HG02973 (cell line): Measurements from ENCODE around the gene PTBP1.

Source experiments
- ATAC-seq: cut with Tn5 transposase; IDR thresholded peaks from one replicate; pipeline ENCODE4 v1.9.1; 2021; ENCODE audit warnings: moderate library complexity; ENCODE audit not compliant: unreplicated experiment

Gene PTBP1

GRCh38 chr19:772063-772462 is 25.2 kb upstream of the PTBP1 start:
- ATAC-seq = no peak

- no peak for ATAC-seq
Observed at GRCh38 chr19:772730-773436, 24.4 kb upstream of the PTBP1 start.

DNA sequence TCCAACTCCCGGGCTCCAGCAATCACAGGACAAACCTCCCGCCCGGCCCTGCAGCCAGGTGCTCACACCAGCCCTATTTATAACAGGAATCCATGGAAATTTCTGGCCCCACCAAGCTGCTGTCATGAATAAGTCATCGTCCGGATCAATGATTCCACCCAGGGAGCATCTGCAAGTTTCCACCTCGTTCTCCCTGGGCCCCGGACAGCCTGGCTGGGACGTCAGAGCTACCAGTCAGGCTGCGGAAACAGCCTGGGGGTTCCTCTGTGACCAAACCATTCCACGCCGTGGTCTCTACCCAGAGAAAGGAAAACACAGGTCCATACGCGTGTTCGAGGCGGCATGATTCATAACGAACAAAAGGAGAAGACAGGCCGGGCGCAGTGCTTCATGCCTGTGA is 20.7 kb upstream of the PTBP1 start:
- no peak for ATAC-seq

GRCh38 chr19:778910-779653 is 18.2 kb upstream of the PTBP1 start:
- no peak for ATAC-seq

GRCh38 chr19:780935-781334 is 16.3 kb upstream of the PTBP1 start:
- ATAC-seq = no peak

DNA sequence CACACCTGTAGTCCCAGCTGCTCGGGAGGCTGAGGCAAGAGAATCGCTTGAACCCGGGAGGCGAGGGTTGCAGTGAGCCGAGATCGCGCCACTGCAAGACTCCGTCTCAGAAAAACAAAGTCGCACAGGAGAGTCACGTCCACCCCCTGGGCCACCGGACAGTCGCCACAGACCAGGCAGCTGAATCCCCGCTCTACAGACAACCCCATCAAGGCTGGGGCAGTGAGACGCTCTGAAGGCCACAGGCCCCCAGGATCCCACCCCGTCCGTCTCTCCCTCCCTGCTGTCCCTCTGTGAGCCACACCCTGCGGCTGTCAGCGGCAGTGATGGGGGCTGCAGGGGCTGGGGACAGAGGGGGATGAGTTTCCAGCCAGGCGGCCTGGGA is 15.5 kb upstream of the PTBP1 start:
- no peak for ATAC-seq

DNA sequence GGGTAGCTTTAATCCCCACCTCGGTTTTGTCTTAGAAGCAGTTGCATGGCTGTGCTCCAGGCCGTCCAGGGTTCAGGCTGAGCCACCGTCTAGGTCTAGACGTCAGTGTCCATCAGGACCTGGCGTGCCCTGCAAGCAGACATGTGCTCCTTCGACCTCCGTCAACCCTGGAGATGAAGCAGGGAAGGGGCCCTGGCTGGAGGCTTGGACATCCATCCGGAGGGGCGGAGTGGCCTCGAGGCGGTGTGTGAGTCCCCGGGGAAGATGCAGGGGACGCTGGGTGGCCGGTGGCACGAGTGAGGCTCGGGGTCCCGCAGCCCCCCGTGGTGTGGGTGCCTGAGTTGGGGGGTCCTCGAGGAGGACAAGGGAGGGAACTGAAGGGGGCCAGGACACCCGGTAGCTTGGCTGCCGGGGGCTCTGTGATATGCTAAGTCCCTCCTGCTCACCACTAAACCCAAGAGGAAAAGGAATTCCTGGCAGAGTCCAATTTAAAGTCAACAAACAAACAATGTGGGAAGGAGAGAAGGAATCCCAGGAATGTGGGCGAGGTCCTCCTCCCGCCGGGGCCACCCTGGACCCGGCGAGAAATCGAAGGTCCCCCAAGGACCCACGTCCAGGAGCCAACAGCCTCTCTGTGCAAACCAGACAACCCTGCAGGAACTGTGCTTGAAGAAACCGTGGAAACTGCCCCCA is 14.9 kb upstream of the PTBP1 start:
- no peak for ATAC-seq

GRCh38 chr19:782878-783668 is 14.2 kb upstream of the PTBP1 start:
- ATAC-seq = no peak

DNA sequence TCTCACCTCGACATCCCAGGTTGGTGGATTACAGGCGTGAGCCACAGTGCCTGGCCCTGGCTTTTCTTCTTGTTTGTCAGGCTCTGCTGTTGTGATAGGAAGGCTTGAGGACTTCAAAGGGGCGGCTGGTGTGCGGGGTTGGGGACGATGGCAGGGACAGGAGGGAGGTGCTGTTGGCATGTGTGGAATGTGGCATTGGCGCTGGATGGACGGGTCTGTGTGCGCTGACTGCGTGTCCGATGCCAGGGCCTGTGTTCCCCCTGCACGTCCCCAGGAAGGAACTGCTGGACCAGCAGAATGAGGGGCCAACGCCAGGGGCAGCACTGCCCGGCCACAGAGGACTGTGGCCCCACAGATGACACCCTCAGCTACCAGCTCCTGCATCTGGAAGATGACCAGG is 12.7 kb upstream of the PTBP1 start:
- no peak for ATAC-seq

DNA sequence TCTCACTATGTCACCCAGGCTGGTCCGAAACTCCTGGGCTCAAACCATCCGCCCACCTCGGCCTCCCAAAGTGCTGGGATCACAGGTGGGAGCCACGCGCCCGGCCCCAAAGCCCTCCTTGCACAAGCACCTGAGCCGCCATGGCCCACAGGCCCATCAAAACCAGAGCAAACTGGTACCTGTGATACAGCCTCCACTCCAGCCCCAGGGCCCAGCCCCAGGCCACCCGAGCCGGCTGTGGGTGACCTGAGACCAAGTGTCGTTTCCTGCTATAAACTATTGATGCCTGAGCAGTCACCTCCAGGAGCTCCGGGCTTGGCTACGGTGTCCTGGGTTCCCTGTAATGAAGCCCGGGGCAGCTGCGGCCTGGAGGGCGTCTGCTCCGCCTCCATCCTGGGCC is 9.7 kb upstream of the PTBP1 start:
- ATAC-seq = no peak

- no peak for ATAC-seq
Observed at GRCh38 chr19:788686-788982, 8.6 kb upstream of the PTBP1 start.

DNA sequence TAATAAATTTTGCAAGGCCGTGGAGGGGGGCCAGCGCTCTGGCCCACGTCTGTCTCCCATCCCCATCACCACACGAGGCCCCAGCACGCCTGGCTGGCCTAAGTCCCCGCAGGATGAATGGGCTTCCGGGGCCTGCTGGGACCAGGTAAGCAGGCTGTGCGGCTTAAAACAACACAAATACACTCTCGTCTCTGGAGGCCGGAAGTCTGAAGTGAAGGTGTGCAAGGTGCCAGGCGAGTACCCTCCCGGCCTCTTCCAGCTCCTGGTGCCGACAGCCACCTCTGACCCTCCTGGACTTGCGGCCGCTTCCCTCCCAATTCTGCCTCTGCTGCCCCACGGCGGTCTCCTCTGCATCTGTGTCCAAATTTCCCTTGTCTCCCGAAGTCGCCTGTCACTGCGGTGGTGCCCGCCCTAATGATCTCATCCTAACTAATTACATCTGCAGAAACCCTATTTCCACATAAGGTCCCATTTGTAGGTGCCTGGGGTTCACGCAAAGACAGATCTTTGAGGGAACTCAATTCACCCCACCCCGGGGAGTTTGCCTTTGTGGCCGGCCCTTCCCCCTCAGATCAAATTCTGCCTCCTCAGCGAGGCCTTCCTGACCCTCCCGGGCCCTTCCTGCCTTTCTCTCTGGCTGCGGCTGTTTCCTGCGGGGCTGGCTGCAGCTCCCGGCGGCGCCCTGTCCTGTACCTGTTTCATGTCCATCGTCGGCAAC is 8.1 kb upstream of the PTBP1 start:
- no peak for ATAC-seq

GRCh38 chr19:789701-790060 is 7.6 kb upstream of the PTBP1 start:
- no peak for ATAC-seq

DNA sequence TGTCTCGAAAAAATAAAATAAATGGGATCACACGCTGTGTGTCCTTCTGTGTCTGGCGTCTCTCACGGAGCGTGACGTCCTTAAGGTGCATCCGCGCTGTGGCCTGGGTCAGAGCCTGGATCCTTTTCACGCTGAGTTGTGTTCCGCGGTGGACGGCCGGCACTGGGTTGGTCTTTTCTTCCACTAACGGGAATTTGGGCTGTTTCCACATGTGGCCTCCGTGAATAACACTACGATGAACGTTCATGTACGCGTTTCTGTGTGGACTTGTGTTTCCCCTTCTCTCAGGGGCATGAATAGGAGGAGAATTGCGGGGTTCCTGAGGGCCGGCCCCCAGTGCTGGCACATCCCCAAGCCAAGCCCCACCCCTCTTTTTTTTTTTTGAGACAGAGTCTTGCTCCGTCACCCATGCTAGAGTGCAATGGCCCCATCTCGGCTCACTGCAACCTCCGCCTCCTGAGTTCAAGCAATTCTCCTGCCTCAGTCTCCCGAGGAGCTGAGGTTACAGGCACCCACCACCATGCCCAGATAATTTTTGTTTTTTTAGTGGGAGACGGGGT is 6.2 kb upstream of the PTBP1 start:
- no peak for ATAC-seq

DNA sequence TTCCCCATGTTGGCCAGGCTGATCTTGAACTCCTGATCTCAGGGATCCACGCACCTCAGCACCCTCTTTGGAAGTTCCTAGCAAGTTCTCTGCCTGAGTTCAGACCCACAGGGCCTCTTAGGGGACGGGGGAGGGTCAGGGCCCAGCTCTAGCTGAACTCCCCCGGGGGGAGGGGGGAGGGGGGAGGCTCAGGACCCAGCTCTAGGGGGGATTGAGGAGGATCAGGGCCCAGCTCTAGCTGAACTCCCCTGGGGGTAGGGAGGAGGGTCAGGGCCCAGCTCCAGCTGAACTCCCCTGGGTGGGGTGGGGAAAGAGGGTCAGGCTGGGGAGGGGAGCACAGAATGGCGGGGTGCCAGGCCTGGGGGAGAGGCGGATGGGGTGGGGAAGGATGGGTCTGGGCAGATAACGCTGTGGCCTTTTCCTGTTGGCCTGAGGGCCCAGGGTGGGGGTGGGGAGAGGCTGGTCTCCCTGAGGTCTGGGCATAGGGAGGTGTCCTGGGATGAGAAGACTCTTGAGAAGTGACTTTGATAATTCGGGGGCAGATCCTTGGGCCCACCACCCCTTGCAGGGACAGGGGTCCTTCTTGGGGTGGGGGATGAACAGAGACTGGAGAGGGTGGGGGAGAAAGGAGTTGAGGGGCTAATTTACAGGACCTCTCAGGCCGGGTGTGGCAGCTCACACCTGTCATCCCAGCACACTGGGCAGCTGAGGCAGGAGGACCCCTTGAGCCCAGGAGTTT is 5.5 kb upstream of the PTBP1 start:
- ATAC-seq = no peak

- no peak for ATAC-seq
Observed at GRCh38 chr19:792306-792885, 4.9 kb upstream of the PTBP1 start.

DNA sequence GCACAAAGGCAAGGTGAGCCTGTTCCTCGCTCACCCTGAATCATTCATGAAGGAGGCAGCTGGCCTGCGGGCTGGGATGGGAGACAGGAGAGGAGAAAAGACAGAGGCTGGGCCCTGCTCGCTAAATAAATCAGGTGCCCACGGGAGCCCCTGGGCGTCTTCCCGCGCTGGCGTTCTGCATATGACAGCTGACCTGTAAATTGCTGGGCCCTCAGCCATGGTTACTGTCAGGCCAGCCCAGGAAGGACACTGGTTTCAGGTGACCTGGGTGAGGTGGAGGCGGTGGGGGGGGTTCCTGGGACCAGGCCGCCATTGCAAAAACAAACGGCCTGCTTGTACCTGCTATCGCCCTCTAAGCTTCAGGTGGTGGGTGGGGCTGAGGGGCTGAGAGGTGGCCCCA is 3.4 kb upstream of the PTBP1 start:
- ATAC-seq = no peak

- ATAC-seq = no peak
Observed at GRCh38 chr19:795073-795611, 2.1 kb upstream of the PTBP1 start.
